Smooth muscle cell (in vitro differentiated cells): Measurements from ENCODE around the gene OXSR1. TPM values are rescaled to one million over a fixed set of nuclear protein-coding genes. Genes with fewer than 3 reads are reported as not detected.

Experiments used
- DNase-seq: peaks from one replicate; lab custom pipeline; 2025; ENCODE audit not compliant: unreplicated experiment; lab: John Stamatoyannopoulos, UW
- H2AFZ ChIP-seq: fragments of 200-600 bp; sonication (generic); 2 replicates; pipeline ENCODE4 v1.6.0; 2016; ENCODE audit warnings: antibody characterized with exemption, low read depth, mild to moderate bottlenecking
- H3F3A ChIP-seq: fragments of 200-600 bp; sonication (generic); 2 replicates; pipeline ENCODE4 v1.6.0; 2017; ENCODE audit warnings: antibody characterized with exemption, low read depth
- H3K27ac ChIP-seq: fragments of 200-600 bp; sonication (generic); 2 replicates; pipeline ENCODE4 v1.5.1; 2016; ENCODE audit warnings: low read depth, mild to moderate bottlenecking
- H3K27me3 ChIP-seq: fragments of 200-600 bp; sonication (generic); 2 replicates; pipeline ENCODE4 v1.6.1; 2016; ENCODE audit warnings: low read depth, mild to moderate bottlenecking
- H3K36me3 ChIP-seq: fragments of 200-600 bp; sonication (generic); 2 replicates; pipeline ENCODE4 v1.5.1; 2016; ENCODE audit warnings: low read depth
- H3K4me1 ChIP-seq: fragments of 200-600 bp; sonication (generic); 2 replicates; pipeline ENCODE4 v1.5.1; 2016; ENCODE audit warnings: low read depth
- H3K4me2 ChIP-seq: fragments of 200-600 bp; sonication (generic); 2 replicates; pipeline ENCODE4 v1.6.0; 2016; ENCODE audit warnings: mild to moderate bottlenecking
- H3K4me3 ChIP-seq: fragments of 200-600 bp; sonication (generic); 2 replicates; pipeline ENCODE4 v1.5.1; 2016; ENCODE audit warnings: mild to moderate bottlenecking
- H3K79me2 ChIP-seq: fragments of 200-600 bp; sonication (generic); 2 replicates; pipeline ENCODE4 v1.6.0; 2016; ENCODE audit warnings: low read depth, mild to moderate bottlenecking
- H3K9ac ChIP-seq: fragments of 200-600 bp; sonication (generic); 2 replicates; pipeline ENCODE4 v1.6.0; 2016; ENCODE audit warnings: low read depth
- H3K9me3 ChIP-seq: fragments of 200-600 bp; sonication (generic); replicated peaks from 2 replicates; pipeline ENCODE4 v1.5.1; 2016; ENCODE audit warnings: low read depth
- H4K20me1 ChIP-seq: fragments of 200-600 bp; sonication (generic); 2 replicates; pipeline ENCODE4 v1.6.0; 2016; ENCODE audit warnings: low read depth
- WGBS: methylation state at CpG from one replicate; pipeline ENCODE4 v1.1.7; 2016; ENCODE audit warnings: low lambda C conversion rate; 5-methylcytosine and 5-hydroxymethylcytosine counted together
- polyA plus RNA-seq: library from polyadenylated mRNA; unstranded; fragments of >200 nt; fragmentation: Nextera tagmentation; extraction: Ambion mirVana; gene quantifications from 2 replicates; pipeline ENCODE4 v1.2.1, GENCODE V29; 2016
- total RNA-seq: library from RNA; depleted of rRNA; stranded (reverse); fragments of >200 nt; gene quantifications from 2 replicates; pipeline ENCODE4 v1.2.3, GENCODE V29; 2014
- TF ChIP-seq, protein P1 (sequence below): fragments of 200-600 bp; sonication (generic); IDR thresholded peaks from 2 replicates; pipeline ENCODE4 v1.5.1; 2017; ENCODE audit warnings: borderline replicate concordance, mild to moderate bottlenecking, antibody characterized with exemption; ENCODE audit not compliant: insufficient read depth, poor library complexity, severe bottlenecking

OXSR1 gene
- total and polyA plus RNA-seq, 2 experiments from 2014 or later = 11.9 to 50.6 TPM

DNA sequence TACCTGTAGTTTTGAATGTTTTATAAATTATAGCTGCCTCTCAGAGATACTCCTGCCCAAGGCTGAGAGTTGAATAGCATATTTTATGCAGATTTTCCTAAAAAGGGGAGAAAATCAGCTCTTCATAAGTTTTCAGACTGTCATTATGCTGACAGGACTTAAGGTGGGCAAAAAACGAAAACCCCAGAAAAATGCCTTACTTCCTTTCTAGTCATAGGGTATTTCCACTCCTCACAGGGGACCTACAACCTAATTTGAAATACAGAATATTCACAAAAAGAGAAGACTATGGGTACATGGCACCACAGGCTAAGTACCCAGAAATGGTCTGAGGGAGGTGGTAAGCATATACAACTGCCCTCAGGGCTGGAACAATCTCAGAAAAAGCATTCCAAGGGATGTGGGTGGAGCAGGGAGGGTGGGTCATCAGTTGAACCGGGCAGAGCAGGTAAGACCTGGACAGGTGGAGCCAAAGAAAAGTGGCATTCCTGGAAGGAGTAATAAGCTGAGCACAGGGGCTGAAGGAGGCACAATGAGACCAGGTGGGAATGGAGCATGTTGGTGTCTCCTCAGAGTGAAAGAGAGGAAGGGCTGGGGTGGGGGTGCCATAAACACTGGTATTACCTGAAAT is 10.6 kb upstream of the OXSR1 start:
- H3F3A ChIP-seq = no peaks in the 10 kb centered on the region
- peak overlapping the region; percentile 22 for H3K4me2 ChIP-seq
- H3K27ac ChIP-seq = peak overlapping the region; percentile 94
- H3K4me1 ChIP-seq = no peaks in the 10 kb centered on the region
- H3K9me3 ChIP-seq = no peaks in the 10 kb centered on the region
- no peaks in the 10 kb centered on the region for H3K36me3 ChIP-seq
- no peak overlapping the region for H3K4me3 ChIP-seq
- H3K27me3 ChIP-seq = no peaks in the 10 kb centered on the region
- TF ChIP-seq, protein P1, sequence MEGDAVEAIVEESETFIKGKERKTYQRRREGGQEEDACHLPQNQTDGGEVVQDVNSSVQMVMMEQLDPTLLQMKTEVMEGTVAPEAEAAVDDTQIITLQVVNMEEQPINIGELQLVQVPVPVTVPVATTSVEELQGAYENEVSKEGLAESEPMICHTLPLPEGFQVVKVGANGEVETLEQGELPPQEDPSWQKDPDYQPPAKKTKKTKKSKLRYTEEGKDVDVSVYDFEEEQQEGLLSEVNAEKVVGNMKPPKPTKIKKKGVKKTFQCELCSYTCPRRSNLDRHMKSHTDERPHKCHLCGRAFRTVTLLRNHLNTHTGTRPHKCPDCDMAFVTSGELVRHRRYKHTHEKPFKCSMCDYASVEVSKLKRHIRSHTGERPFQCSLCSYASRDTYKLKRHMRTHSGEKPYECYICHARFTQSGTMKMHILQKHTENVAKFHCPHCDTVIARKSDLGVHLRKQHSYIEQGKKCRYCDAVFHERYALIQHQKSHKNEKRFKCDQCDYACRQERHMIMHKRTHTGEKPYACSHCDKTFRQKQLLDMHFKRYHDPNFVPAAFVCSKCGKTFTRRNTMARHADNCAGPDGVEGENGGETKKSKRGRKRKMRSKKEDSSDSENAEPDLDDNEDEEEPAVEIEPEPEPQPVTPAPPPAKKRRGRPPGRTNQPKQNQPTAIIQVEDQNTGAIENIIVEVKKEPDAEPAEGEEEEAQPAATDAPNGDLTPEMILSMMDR = no peak
- no peaks in the 10 kb centered on the region for H3K79me2 ChIP-seq
- H3K9ac ChIP-seq = peak overlapping the region; percentile 72
- H4K20me1 ChIP-seq = no peaks in the 10 kb centered on the region
- H2AFZ ChIP-seq = no peak overlapping the region
- no peak for DNase-seq
- WGBS = 64% methylated on average over 2 of the region's 2 CpGs

DNA sequence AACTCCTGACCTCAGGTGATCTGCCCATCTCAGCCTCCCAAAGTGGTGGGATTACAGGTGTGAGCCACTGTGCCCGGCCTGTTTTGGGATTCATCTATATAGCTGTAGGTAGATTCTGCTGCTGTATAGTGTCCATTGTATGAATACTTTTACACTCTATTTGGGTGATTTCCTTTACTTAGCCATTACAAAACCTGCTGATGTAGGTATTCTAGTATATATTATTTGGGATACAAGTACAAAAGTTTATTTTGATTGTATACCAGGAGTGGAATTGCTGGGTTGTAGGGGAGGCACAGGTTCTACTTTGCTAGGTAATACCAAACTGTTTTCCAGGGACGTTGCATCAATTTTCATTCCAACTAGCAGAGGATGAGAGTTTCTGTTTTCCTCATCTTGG is 9.5 kb upstream of the OXSR1 start:
- Histone ChIP-seq H3K9ac (no peak overlapping the region), H3K9me3 (no peaks in the 10 kb centered on the region), H3K4me3 (no peak overlapping the region), H3K36me3 (no peaks in the 10 kb centered on the region), H2AFZ (no peak overlapping the region), H3K79me2 (no peaks in the 10 kb centered on the region), H4K20me1 (no peaks in the 10 kb centered on the region), H3K27ac (peak overlapping the region; percentile 94), H3K27me3 (no peaks in the 10 kb centered on the region), H3K4me2 (no peak overlapping the region), H3K4me1 (no peaks in the 10 kb centered on the region), H3F3A (no peaks in the 10 kb centered on the region)
- WGBS = 87% methylated on average over 2 of the region's 2 CpGs
- no peak for DNase-seq
- TF ChIP-seq, protein P1 = no peak

DNA sequence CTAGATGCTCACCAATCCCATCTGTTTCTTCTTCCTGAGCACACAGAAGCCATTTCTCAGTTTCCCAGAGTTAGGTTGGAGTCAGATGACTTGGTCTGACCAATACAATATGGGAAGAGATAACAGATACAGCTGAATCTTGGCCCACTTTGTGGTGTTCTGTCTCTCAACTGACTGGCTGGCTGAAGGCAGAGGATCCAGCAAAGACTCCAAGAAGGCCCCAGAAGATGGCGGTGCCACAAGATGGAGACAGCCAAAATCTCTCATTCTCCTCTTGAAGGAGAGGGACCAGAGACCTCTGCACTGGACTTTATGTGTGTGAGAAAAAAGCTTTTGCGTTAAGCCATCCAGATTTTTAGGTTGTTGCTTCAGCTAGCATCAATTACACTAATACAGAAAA is 8.2 kb upstream of the OXSR1 start:
- no peak for DNase-seq
- H3K9ac ChIP-seq = no peak overlapping the region
- H3K27ac ChIP-seq = no peak overlapping the region
- H2AFZ ChIP-seq = no peak overlapping the region
- no peaks in the 10 kb centered on the region for H3K27me3 ChIP-seq
- H3K79me2 ChIP-seq = no peaks in the 10 kb centered on the region
- TF ChIP-seq, protein P1 = no peak
- no peaks in the 10 kb centered on the region for H4K20me1 ChIP-seq
- no peaks in the 10 kb centered on the region for H3F3A ChIP-seq
- no peaks in the 10 kb centered on the region for H3K36me3 ChIP-seq
- no peak overlapping the region for H3K4me2 ChIP-seq
- 100% methylated on average over 2 of the region's 2 CpGs for WGBS
- H3K9me3 ChIP-seq = no peaks in the 10 kb centered on the region
- no peak overlapping the region for H3K4me3 ChIP-seq
- no peaks in the 10 kb centered on the region for H3K4me1 ChIP-seq

DNA sequence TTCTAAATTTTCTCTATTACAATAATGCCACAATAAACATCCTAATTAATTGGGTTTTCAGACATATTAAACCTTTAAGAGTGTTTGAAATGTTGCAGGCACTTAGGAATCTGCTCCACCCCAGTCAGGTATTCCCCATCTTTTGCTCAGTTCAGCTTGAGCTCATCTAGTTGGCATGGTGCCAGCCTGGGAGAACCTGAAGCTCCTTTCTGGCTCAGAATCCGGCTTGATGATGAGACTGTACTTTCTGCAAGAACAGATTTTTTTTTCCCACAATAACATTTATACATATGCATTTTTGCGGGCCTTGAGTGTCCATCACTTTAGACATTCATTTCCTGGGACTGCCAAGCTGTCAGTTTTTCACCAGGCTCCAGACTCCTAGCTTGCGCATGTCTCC is 7.7 kb upstream of the OXSR1 start:
- TF ChIP-seq, protein P1 = no peak
- WGBS = 94% methylated on average over 3 of the region's 3 CpGs
- Histone ChIP-seq H3K36me3 (no peaks in the 10 kb centered on the region), H3F3A (no peaks in the 10 kb centered on the region), H3K27ac (no peak overlapping the region), H3K4me1 (no peaks in the 10 kb centered on the region), H3K9me3 (no peaks in the 10 kb centered on the region), H4K20me1 (no peaks in the 10 kb centered on the region), H3K4me2 (no peak overlapping the region), H3K27me3 (no peaks in the 10 kb centered on the region), H3K4me3 (no peak overlapping the region), H2AFZ (no peak overlapping the region), H3K79me2 (no peaks in the 10 kb centered on the region), H3K9ac (no peak overlapping the region)
- DNase-seq = no peak
